A549 (cell line): ENCODE results near the gene TSSK2.

Experiments used
- BHLHE40 ChIP-seq: IDR thresholded peaks from 2 replicates; pipeline ENCODE4 v1.6.1; 2012; ENCODE audit warnings: low read depth, low read length, inconsistent platforms
- CBX2 ChIP-seq: fragments of 200-600 bp; sonication (generic); IDR thresholded peaks from 2 replicates; pipeline ENCODE4 v1.6.1; 2016; ENCODE audit warnings: low read depth, mild to moderate bottlenecking, borderline replicate concordance
- ESRRA ChIP-seq: fragments of 150-350 bp; IDR thresholded peaks from 2 replicates; pipeline ENCODE4 v1.6.1; 2014; ENCODE audit warnings: mild to moderate bottlenecking, low read length, borderline replicate concordance
- HOXA7 ChIP-seq: fragments of 250-450 bp; sonication (Bioruptor Pico); IDR thresholded peaks from 2 replicates; pipeline ENCODE4 v1.5.0; 2020; ENCODE audit warnings: mild to moderate bottlenecking, moderate library complexity
- JUN ChIP-seq, 2 experiments: fragments of >200 bp; sonication (Bioruptor Twin); formaldehyde crosslinking; IDR thresholded peaks; 2 replicates in 1 of 2; 3 replicates in 1 of 2; pipeline ENCODE4 v1.6.1; 2016 to 2017
- JUNB ChIP-seq: fragments of >200 bp; sonication (Bioruptor Twin); formaldehyde crosslinking; IDR thresholded peaks from 2 replicates; pipeline ENCODE4 v1.6.1; 2016
- KDM5A ChIP-seq: fragments of 200-600 bp; sonication (generic); IDR thresholded peaks from 2 replicates; pipeline ENCODE4 v1.6.1; 2016; ENCODE audit warnings: antibody characterized with exemption, mild to moderate bottlenecking
- POLR2A ChIP-seq: IDR thresholded peaks from 2 replicates; pipeline ENCODE4 v1.6.1; 2012; ENCODE audit warnings: mild to moderate bottlenecking, low read length
- POLR2AphosphoS2 ChIP-seq: conservative IDR thresholded peaks from 2 replicates; pipeline ENCODE4 v1.6.1; 2012; ENCODE audit warnings: low read length, improper control_type of control experiment, inconsistent platforms
- RAD21 ChIP-seq, 2 experiments: fragments of >200 bp in 1 of 2; sonication (Bioruptor Twin) in 1 of 2; formaldehyde crosslinking in 1 of 2; IDR thresholded peaks in 1 of 2; conservative IDR thresholded peaks in 1 of 2; 2 replicates in 1 of 2; 3 replicates in 1 of 2; pipeline ENCODE4 v1.6.1; 2012 to 2018; ENCODE audit warnings: inconsistent platforms in 1 of 2
- TF ChIP-seq, protein P1 (sequence below): fragments of >200 bp; sonication (Bioruptor Twin); formaldehyde crosslinking; IDR thresholded peaks from 3 replicates; pipeline ENCODE4 v1.5.1; 2016
- TF ChIP-seq, protein P2 (sequence below): fragments of 200-600 bp; sonication (generic); IDR thresholded peaks from 2 replicates; pipeline ENCODE4 v1.6.1; 2016; ENCODE audit warnings: antibody characterized with exemption, mild to moderate bottlenecking, moderate library complexity
- TF ChIP-seq, protein P3 (sequence below): IDR thresholded peaks from 2 replicates; pipeline ENCODE4 v1.6.1; 2012
- TF ChIP-seq, protein P4 (sequence below): IDR thresholded peaks from 2 replicates; pipeline ENCODE4 v1.6.1; 2012; ENCODE audit warnings: low read depth, borderline replicate concordance

DNA sequence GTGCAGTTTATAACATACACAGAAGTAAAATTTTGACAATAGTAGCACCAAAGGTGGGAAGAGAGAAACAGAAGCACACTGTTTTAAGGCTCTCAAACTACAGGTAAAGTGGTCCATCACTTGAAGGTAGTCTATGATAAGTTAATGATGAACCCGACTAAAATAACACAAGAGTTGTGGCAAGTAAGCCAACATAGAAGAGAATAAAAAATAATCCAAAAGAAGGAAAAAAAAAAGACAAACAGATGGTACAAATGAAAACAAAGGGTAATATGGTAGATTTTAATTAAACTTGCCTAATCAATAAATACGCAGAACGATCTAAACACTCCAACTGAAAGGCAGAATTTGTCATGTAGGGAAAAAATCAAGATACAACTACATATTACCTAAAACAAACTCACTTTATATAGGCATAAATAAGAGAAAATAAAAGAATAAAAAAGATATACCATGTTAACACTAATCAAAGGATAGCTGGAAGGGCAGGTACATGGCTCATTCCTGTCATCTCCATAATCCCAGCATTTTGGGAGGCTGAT, 40.5 kb upstream of the TSSK2 start:
- TF ChIP-seq POLR2A (no peak), JUNB (no peak), BHLHE40 (no peak), ESRRA (no peak), RAD21 (conservative IDR thresholded peaks at IDR 0.05 in 1 of 2, IDR thresholded peaks at IDR 0.05 in 1 of 2) (no peak), POLR2AphosphoS2 (no peak), JUN (IDR thresholded peaks at IDR 0.05) (no peak), KDM5A (no peak), HOXA7 (no peak), CBX2 (no peak)
- TF ChIP-seq, protein P1, sequence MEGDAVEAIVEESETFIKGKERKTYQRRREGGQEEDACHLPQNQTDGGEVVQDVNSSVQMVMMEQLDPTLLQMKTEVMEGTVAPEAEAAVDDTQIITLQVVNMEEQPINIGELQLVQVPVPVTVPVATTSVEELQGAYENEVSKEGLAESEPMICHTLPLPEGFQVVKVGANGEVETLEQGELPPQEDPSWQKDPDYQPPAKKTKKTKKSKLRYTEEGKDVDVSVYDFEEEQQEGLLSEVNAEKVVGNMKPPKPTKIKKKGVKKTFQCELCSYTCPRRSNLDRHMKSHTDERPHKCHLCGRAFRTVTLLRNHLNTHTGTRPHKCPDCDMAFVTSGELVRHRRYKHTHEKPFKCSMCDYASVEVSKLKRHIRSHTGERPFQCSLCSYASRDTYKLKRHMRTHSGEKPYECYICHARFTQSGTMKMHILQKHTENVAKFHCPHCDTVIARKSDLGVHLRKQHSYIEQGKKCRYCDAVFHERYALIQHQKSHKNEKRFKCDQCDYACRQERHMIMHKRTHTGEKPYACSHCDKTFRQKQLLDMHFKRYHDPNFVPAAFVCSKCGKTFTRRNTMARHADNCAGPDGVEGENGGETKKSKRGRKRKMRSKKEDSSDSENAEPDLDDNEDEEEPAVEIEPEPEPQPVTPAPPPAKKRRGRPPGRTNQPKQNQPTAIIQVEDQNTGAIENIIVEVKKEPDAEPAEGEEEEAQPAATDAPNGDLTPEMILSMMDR: no peak
- TF ChIP-seq, protein P2, sequence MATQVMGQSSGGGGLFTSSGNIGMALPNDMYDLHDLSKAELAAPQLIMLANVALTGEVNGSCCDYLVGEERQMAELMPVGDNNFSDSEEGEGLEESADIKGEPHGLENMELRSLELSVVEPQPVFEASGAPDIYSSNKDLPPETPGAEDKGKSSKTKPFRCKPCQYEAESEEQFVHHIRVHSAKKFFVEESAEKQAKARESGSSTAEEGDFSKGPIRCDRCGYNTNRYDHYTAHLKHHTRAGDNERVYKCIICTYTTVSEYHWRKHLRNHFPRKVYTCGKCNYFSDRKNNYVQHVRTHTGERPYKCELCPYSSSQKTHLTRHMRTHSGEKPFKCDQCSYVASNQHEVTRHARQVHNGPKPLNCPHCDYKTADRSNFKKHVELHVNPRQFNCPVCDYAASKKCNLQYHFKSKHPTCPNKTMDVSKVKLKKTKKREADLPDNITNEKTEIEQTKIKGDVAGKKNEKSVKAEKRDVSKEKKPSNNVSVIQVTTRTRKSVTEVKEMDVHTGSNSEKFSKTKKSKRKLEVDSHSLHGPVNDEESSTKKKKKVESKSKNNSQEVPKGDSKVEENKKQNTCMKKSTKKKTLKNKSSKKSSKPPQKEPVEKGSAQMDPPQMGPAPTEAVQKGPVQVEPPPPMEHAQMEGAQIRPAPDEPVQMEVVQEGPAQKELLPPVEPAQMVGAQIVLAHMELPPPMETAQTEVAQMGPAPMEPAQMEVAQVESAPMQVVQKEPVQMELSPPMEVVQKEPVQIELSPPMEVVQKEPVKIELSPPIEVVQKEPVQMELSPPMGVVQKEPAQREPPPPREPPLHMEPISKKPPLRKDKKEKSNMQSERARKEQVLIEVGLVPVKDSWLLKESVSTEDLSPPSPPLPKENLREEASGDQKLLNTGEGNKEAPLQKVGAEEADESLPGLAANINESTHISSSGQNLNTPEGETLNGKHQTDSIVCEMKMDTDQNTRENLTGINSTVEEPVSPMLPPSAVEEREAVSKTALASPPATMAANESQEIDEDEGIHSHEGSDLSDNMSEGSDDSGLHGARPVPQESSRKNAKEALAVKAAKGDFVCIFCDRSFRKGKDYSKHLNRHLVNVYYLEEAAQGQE: no peak
- TF ChIP-seq, protein P3, sequence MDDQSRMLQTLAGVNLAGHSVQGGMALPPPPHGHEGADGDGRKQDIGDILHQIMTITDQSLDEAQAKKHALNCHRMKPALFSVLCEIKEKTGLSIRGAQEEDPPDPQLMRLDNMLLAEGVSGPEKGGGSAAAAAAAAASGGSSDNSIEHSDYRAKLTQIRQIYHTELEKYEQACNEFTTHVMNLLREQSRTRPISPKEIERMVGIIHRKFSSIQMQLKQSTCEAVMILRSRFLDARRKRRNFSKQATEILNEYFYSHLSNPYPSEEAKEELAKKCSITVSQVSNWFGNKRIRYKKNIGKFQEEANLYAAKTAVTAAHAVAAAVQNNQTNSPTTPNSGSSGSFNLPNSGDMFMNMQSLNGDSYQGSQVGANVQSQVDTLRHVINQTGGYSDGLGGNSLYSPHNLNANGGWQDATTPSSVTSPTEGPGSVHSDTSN: no peak
- TF ChIP-seq, protein P4, sequence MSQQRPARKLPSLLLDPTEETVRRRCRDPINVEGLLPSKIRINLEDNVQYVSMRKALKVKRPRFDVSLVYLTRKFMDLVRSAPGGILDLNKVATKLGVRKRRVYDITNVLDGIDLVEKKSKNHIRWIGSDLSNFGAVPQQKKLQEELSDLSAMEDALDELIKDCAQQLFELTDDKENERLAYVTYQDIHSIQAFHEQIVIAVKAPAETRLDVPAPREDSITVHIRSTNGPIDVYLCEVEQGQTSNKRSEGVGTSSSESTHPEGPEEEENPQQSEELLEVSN: no peak
